Measurements from ENCODE around the gene SLC6A19. TPM values are rescaled to one million over a fixed set of nuclear protein-coding genes. Genes with fewer than 3 reads are reported as not detected.

Gene SLC6A19
- total RNA-seq, 4 donors from 2014 or later, result not detected

DNA sequence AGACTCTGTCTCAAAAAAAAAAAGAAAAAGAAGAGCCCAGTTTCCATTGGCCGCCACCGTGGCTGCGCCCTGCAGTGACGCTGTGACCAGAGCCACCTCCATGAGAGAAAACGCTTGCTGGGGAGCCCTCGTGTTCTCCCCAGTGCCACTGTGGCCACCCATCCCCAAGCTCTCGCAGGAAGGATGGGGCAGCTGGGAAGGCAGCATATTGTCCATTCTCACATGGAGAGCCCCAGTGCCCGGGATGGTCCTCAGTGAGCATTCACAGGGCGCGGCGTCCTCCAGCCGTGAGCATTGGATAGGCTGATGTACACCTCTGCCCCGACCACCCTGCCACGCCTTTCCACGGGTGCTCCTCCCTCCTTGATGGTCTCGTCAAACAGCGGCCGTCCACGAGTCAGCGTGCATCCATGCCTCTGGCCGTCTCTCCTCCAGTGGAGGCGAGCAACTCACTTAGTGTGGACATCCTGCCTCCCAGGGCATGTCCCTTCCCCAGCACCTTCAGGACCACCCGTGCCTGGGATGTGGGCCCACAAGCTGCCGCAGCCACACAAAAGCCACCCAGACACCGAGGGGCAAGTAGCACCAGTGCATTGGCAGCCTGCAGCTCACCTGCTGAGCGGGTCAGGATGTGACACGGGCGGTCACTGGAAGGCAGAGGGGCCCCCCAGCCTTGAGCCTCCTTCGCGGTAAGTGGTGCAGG, 23.4 kb upstream of the SLC6A19 start:
- H3K4me3 ChIP-seq (ENCODE audit: low read depth, poor library complexity, severe bottlenecking), result no peak overlapping the region
- 90 to 94% methylated on average over 8 to 29 of the region's 30 CpGs for WGBS, 2 donors
- intact Hi-C loops (cut with DNase I; ENCODE audit: low total_unique reads), result no loop called here
- no peak for TF ChIP-seq POLR2A (IDR thresholded peaks at IDR 0.05)
- TF ChIP-seq, protein P1, sequence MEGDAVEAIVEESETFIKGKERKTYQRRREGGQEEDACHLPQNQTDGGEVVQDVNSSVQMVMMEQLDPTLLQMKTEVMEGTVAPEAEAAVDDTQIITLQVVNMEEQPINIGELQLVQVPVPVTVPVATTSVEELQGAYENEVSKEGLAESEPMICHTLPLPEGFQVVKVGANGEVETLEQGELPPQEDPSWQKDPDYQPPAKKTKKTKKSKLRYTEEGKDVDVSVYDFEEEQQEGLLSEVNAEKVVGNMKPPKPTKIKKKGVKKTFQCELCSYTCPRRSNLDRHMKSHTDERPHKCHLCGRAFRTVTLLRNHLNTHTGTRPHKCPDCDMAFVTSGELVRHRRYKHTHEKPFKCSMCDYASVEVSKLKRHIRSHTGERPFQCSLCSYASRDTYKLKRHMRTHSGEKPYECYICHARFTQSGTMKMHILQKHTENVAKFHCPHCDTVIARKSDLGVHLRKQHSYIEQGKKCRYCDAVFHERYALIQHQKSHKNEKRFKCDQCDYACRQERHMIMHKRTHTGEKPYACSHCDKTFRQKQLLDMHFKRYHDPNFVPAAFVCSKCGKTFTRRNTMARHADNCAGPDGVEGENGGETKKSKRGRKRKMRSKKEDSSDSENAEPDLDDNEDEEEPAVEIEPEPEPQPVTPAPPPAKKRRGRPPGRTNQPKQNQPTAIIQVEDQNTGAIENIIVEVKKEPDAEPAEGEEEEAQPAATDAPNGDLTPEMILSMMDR (IDR thresholded peaks at IDR 0.05), result no peak
- no peak for DNase-seq (ENCODE audit: low spot score in 2 of 2)

DNA sequence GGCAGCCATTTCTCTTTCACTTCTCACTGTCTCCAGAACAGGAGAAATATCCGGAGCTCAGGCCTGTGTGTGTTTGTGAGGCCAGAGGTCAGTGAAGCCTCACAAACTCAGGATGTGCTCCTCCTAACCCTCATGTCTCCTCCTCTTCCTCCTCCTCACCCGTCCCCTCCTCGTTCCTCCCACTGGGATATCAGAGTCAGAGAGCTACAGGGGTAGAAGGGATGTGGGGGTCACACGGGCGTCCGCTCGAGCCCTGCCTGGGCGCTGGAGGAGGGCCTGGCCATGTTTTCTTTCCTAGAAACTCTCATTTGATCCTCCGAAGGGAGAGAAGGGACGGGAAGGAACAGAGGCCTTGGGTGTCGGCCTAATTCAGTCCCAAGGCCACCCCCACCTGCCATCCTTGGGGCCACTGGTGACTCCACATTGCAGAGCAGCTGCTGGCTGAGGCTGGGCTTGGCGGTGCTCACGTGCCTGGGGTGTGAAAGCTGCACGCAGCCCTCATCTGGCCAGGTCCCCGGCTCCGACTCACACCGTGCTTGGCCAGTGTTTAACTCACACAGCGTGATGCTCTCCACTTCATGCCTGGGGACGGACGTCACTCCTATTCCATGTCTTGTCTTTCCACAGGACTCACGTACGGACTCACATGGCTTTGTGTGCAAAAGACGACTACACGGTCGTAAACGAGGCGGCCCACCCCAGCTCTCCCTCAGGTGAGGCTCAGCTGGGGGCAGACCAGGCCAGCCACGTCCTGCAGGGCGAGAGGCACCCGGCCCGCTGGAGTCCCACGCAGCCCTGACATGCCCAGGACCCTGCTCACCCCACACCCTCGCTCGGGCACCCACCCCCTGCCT, 22.6 kb upstream of the SLC6A19 start:
- no peak overlapping the region for H3K4me3 ChIP-seq (ENCODE audit: low read depth, poor library complexity, severe bottlenecking)
- TF ChIP-seq, protein P1 (IDR thresholded peaks at IDR 0.05), result no peak
- no peak for TF ChIP-seq POLR2A (IDR thresholded peaks at IDR 0.05)
- DNase-seq (ENCODE audit: low spot score in 2 of 2), result no peak
- intact Hi-C loops (cut with DNase I; ENCODE audit: low total_unique reads), result no loop called here
- WGBS, 2 donors, result 69% methylated on average over 21 of the region's 34 CpGs; no CpG with 5 or more reads in 1 of the 2 donors

DNA sequence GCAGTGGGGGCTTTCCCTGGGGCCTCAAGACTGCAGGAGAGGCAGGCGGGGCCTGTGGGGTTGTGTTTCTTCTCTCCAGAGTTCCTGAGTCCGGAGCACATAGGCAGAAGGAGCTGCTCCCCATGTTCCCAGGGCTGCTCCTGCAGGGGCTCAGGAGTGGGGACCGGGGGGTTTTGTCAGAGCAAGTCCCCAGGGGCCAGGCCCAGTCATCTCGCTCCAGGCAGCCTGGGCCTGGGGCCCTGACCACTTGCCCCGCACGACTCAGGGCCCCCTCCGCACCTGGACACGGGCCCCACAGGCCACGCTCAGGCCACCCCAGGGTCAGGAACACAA, 22.0 kb upstream of the SLC6A19 start:
- 92% methylated on average over 5 of the region's 9 CpGs; no CpG with 5 or more reads in 1 of the 2 donors for WGBS, 2 donors
- no peak overlapping the region for H3K4me3 ChIP-seq (ENCODE audit: low read depth, poor library complexity, severe bottlenecking)
- intact Hi-C loops (cut with DNase I; ENCODE audit: low total_unique reads), result no loop called here
- DNase-seq (ENCODE audit: low spot score in 2 of 2), result no peak
- no peak for TF ChIP-seq POLR2A (IDR thresholded peaks at IDR 0.05)
- TF ChIP-seq, protein P1 (IDR thresholded peaks at IDR 0.05), result no peak

DNA sequence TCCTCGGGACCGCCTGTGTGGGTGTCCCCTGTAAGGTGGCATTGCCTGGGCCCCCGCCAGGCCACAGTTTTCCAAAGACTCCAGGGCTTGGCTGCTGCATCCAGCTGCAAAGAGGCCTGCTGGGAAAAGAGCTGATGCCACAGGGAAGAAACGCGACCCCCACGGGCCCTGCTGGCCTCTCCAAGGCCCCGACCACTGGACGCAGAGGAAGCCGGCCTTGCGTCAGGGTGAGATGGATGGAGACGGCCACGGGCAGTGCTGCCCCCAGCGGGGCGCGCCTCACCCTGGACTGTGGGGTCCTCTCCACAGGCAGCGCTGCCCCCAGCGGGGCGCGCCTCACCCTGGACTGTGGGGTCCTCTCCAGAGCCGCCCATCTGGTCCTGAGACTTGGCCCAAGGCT, 21.3 kb upstream of the SLC6A19 start:
- intact Hi-C loops (cut with DNase I; ENCODE audit: low total_unique reads), result no loop called here
- WGBS, 2 donors, result no CpG with 5 or more reads among the region's 20 CpGs

DNA sequence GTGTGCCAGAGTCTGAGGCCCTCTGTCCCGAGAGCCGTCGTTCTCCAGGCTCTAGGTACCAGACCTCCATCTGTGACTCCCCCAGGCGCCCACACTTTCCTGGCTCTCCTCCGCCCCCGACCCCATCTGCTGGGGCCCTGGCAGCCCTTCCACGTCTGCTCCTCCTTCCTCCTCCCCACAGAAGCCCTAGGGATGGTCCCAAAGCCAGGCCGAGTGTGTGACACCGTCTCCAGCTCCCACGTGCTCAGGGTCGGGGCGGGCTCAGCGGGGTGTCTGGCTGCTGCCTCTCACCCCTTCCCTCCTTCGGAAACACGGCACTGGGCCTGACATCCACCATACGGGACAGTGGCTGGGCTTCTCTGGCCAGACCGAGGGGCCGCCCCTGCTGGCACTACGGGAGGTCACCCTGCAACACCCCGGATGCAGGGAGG, 20.5 kb upstream of the SLC6A19 start:
- H3K4me3 ChIP-seq (ENCODE audit: low read depth, poor library complexity, severe bottlenecking), result no peak overlapping the region
- 69 to 75% methylated on average over 15 to 20 of the region's 20 CpGs for WGBS, 2 donors
- DNase-seq (ENCODE audit: low spot score in 2 of 2), result no peak
- TF ChIP-seq, protein P1 (IDR thresholded peaks at IDR 0.05), result no peak
- TF ChIP-seq POLR2A (IDR thresholded peaks at IDR 0.05), result no peak
- intact Hi-C loops (cut with DNase I; ENCODE audit: low total_unique reads), result no loop called here

More for the DNA sequence above, 21.3 kb upstream of the SLC6A19 start:
- TF ChIP-seq, protein P1 (IDR thresholded peaks at IDR 0.05), result no peak
- no peak for TF ChIP-seq POLR2A (IDR thresholded peaks at IDR 0.05)
- no peak overlapping the region for H3K4me3 ChIP-seq (ENCODE audit: low read depth, poor library complexity, severe bottlenecking)
- no peak for DNase-seq (ENCODE audit: low spot score in 2 of 2)

Measured in lower leg skin (tissue), 4 donors.